OCI-LY7 (cell line): ENCODE results near the gene HSPD1. TPM values are rescaled to one million over a fixed set of nuclear protein-coding genes. Genes with fewer than 3 reads are reported as not detected.

Source experiments
- BruUV-seq: library from RNA; stranded (reverse); fragments of 400-500 nt; replicated peaks from 2 replicates; lab custom pipeline; 2021; lab: Mats Ljungman, UMichigan
- CTCF ChIA-PET: fragments of 300-600 bp; sonication (Branson Sonifier 250); formaldehyde crosslinking; loops from one replicate; lab custom pipeline; 2022; ENCODE audit warnings: antibody characterized with exemption; ENCODE audit not compliant: unreplicated experiment; lab: Charles Lee
- POLR2A ChIA-PET: fragments of 300-600 bp; sonication (Branson Sonifier 250); formaldehyde crosslinking; loops from one replicate; lab custom pipeline; 2022; ENCODE audit warnings: antibody characterized with exemption; lab: Charles Lee
- DNase-seq: peaks from one replicate; pipeline ENCODE4 v3.0.0-alpha.2; 2015; ENCODE audit warnings: low spot score
- H2AFZ ChIP-seq: fragments of 200-600 bp; sonication (generic), shearing (Covaris generic); 2 replicates; pipeline ENCODE4 v1.6.1; 2014; ENCODE audit warnings: mild to moderate bottlenecking, antibody characterized with exemption, low read length, moderate library complexity
- H3K27ac ChIP-seq: fragments of 200-600 bp; sonication (generic); 2 replicates; pipeline ENCODE4 v1.5.1; 2014; ENCODE audit warnings: mixed run types, low read depth, mild to moderate bottlenecking, moderate library complexity, low read length, inconsistent platforms; ENCODE audit not compliant: poor library complexity, severe bottlenecking
- H3K36me3 ChIP-seq: fragments of 200-600 bp; sonication (generic); 2 replicates; pipeline ENCODE4 v1.6.1; 2014; ENCODE audit warnings: mild to moderate bottlenecking, antibody characterized with exemption, low read length, moderate library complexity, mixed read lengths; ENCODE audit not compliant: insufficient read depth
- H3K4me1 ChIP-seq: fragments of 200-600 bp; sonication (generic); 2 replicates; pipeline ENCODE4 v1.5.1; 2014; ENCODE audit warnings: mild to moderate bottlenecking, low read length; ENCODE audit not compliant: insufficient read depth, poor library complexity, severe bottlenecking
- H3K4me2 ChIP-seq: fragments of 200-600 bp; sonication (generic); 2 replicates; pipeline ENCODE4 v1.6.1; 2014; ENCODE audit warnings: mild to moderate bottlenecking, low read length
- H3K4me3 ChIP-seq: fragments of 200-600 bp; sonication (generic); 2 replicates; pipeline ENCODE4 v1.5.1; 2014; ENCODE audit warnings: mild to moderate bottlenecking, low read depth, low read length; ENCODE audit not compliant: poor library complexity, severe bottlenecking
- H3K79me2 ChIP-seq: fragments of 200-600 bp; sonication (generic); 2 replicates; pipeline ENCODE4 v1.6.1; 2016; ENCODE audit warnings: low read depth, mild to moderate bottlenecking, low read length, moderate library complexity, mixed read lengths; ENCODE audit not compliant: insufficient read depth
- H3K9me2 ChIP-seq: fragments of 200-600 bp; sonication (generic); 2 replicates; pipeline ENCODE4 v1.6.1; 2016; ENCODE audit warnings: mild to moderate bottlenecking, low read length, mixed read lengths; ENCODE audit not compliant: insufficient read depth
- H3K9me3 ChIP-seq: fragments of 200-600 bp; sonication (generic); 2 replicates; pipeline ENCODE4 v1.6.1; 2014; ENCODE audit warnings: mild to moderate bottlenecking, mixed run types, low read length, mixed read lengths
- H4K20me1 ChIP-seq: fragments of 200-600 bp; sonication (generic); 2 replicates; pipeline ENCODE4 v1.6.1; 2014; ENCODE audit warnings: mild to moderate bottlenecking, antibody characterized with exemption, low read length, moderate library complexity, mixed read lengths; ENCODE audit not compliant: insufficient read depth
- EZH2phosphoT487 ChIP-seq: fragments of 200-600 bp; sonication (generic); IDR thresholded peaks from 2 replicates; pipeline ENCODE4 v1.6.1; 2018; ENCODE audit warnings: low read depth, borderline replicate concordance, mild to moderate bottlenecking, mixed run types, antibody characterized with exemption, low read length, moderate library complexity, mixed read lengths
- intact Hi-C: fragments of 100-400 bp; cut with micrococcal nuclease; formaldehyde crosslinking; loops from one replicate; pipeline ENCODE4 v1.10.0; 2022; ENCODE audit not compliant: unreplicated experiment
- total RNA-seq, 2 experiments: library from RNA; depleted of rRNA in 1 of 2; stranded (reverse); fragments of >200 nt in 1 of 2; shearing (Covaris generic) in 1 of 2; gene quantifications; 2 replicates each; pipeline ENCODE4 v1.2.3, GENCODE V29; 2014 to 2022
- TF ChIP-seq, protein P1 (sequence below): fragments of 200-600 bp; sonication (generic); conservative IDR thresholded peaks from 2 replicates; pipeline ENCODE4 v1.5.1; 2014; ENCODE audit warnings: mild to moderate bottlenecking, antibody characterized with exemption, low read length, moderate library complexity, mixed read lengths

The HSPD1 gene
- total RNA-seq, 2 experiments from 2014 or later, result 370 to 702 TPM

DNA sequence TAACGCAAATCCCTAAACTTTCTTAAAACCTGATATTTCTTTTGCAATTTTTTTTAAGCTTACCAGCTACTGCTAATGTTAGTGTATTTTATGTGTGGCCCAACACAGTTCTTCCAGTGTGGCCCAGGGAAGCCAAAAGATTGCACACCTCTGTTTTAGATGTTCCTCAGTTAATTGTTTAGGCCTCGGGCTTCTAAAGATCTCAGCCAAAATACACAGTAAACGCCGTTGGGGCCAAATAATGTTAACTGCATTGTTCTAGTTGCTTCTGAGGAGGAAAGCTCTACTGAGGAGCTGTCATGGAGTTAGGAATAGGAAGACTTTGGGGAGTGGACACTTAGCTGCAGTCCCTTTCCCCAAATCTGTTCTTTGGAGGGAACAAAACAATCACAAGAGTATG lies 2.6 kb upstream of the HSPD1 start:
- Histone ChIP-seq H2AFZ (no peak overlapping the region), H3K36me3 (peaks cover 87% of the 10 kb centered on the region), H4K20me1 (peaks cover 36% of the 10 kb centered on the region), H3K4me3 (peak overlapping the region; percentile 83), H3K9me2 (no peaks in the 10 kb centered on the region), H3K79me2 (peaks cover 70% of the 10 kb centered on the region), H3K4me2 (peak overlapping the region; percentile 80), H3K9me3 (no peaks in the 10 kb centered on the region), H3K4me1 (peaks cover 32% of the 10 kb centered on the region), H3K27ac (no peak overlapping the region)
- POLR2A ChIA-PET, result interaction anchor here (0.5 to 10.2 kb wide), 11 partner anchors 12 to 577 kb away, joined by 3 to 136 read pairs (median 4); partner anchors contain the start of gene MOB4
- DNase-seq, result no peak
- TF ChIP-seq EZH2phosphoT487, result no peak
- TF ChIP-seq, protein P1, sequence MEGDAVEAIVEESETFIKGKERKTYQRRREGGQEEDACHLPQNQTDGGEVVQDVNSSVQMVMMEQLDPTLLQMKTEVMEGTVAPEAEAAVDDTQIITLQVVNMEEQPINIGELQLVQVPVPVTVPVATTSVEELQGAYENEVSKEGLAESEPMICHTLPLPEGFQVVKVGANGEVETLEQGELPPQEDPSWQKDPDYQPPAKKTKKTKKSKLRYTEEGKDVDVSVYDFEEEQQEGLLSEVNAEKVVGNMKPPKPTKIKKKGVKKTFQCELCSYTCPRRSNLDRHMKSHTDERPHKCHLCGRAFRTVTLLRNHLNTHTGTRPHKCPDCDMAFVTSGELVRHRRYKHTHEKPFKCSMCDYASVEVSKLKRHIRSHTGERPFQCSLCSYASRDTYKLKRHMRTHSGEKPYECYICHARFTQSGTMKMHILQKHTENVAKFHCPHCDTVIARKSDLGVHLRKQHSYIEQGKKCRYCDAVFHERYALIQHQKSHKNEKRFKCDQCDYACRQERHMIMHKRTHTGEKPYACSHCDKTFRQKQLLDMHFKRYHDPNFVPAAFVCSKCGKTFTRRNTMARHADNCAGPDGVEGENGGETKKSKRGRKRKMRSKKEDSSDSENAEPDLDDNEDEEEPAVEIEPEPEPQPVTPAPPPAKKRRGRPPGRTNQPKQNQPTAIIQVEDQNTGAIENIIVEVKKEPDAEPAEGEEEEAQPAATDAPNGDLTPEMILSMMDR, result no peak
- BruUV-seq, result no TSS peak
- CTCF ChIA-PET, result no interaction called here
- intact Hi-C loops, result no loop called here

DNA sequence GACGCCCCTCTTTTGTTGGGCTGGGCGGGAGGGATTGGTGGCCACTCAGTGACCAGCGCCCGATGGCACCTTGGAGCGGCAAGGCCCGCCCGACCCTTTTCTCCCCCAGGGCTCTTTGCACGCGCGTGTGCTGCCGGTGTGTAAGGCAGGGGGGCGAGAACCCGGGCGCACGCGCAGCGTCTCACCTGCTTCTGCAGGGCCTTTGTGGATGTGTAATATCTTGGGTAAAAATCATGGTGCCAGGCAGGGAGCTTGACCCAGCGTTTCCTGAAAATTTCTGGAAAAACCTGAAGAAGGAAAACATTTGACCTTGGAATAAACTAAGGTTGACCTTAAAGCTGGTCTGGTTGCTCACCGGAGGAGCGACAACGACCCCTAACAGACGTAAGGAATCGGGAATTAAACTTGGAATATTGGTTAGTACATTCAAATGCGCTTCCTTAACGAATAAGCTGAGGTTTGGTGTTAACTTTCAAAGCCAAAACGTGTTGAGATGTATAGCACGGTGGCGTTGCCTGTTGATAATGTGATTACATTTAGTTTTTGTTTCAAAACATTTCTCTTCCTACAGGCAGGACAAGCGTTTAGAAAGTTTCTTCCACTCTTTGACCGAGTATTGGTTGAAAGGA lies 977 bp upstream of the HSPD1 start:
- H3K4me1 ChIP-seq, result peaks cover 48% of the 10 kb centered on the region
- no peaks in the 10 kb centered on the region for H3K9me2 ChIP-seq
- H2AFZ ChIP-seq, result no peak overlapping the region; the same call in 1 of the 2 replicates
- TSS peak; percentile 75 for BruUV-seq
- peaks cover 89% of the 10 kb centered on the region for H3K36me3 ChIP-seq
- peak overlapping the region; percentile 77 for H3K27ac ChIP-seq
- H3K9me3 ChIP-seq, result no peaks in the 10 kb centered on the region
- no peak for TF ChIP-seq EZH2phosphoT487
- TF ChIP-seq, protein P1, result no peak
- H4K20me1 ChIP-seq, result peaks cover 51% of the 10 kb centered on the region
- POLR2A ChIA-PET, result interaction anchor here (0.5 to 10.2 kb wide), 12 partner anchors 8 to 1232 kb away, joined by 3 to 136 read pairs (median 4); partner anchors contain the start of genes COQ10B, MARS2 and MOB4
- H3K79me2 ChIP-seq, result peaks cover 86% of the 10 kb centered on the region
- DNase-seq, result peak; percentile 25
- CTCF ChIA-PET, result interaction anchor here (0.6 to 1.3 kb wide), 3 partner anchors 11 to 207 kb away, joined by 3 read pairs; no protein-coding TSS in a partner anchor
- H3K4me3 ChIP-seq, result peak overlapping the region; percentile 83
- intact Hi-C loops, result loop anchor here (1.0 kb wide), 3 partner anchors 15 to 65 kb away; partner anchors contain the start of genes COQ10B and SF3B1
- H3K4me2 ChIP-seq, result peak overlapping the region; percentile 80
